Subcutaneous adipose tissue (tissue), 4 donors: ENCODE measurements around the gene TRIO. TPM values are rescaled to one million over a fixed set of nuclear protein-coding genes. Genes with fewer than 3 reads are reported as not detected.

ENCODE experiments used
- total RNA-seq, 4 donors: library from RNA; depleted of rRNA; stranded (reverse); fragments of >200 nt; gene quantifications; one replicate each; pipeline ENCODE4 v1.1.0, GENCODE V29; 2016
- TF ChIP-seq, protein P1 (sequence below): fragments of 450-650 bp; IDR thresholded peaks from one replicate; pipeline ENCODE4 v1.5.1; 2016; ENCODE audit warnings: low read depth, mild to moderate bottlenecking, control low read depth, antibody characterized with exemption, moderate library complexity

The TRIO gene
- total RNA-seq, 4 donors from 2014 or later = 193 to 238 (median 212) TPM

GRCh38 chr5:14526493-14526892 lies 383.4 kb downstream of the TRIO start:
- TF ChIP-seq, protein P1, sequence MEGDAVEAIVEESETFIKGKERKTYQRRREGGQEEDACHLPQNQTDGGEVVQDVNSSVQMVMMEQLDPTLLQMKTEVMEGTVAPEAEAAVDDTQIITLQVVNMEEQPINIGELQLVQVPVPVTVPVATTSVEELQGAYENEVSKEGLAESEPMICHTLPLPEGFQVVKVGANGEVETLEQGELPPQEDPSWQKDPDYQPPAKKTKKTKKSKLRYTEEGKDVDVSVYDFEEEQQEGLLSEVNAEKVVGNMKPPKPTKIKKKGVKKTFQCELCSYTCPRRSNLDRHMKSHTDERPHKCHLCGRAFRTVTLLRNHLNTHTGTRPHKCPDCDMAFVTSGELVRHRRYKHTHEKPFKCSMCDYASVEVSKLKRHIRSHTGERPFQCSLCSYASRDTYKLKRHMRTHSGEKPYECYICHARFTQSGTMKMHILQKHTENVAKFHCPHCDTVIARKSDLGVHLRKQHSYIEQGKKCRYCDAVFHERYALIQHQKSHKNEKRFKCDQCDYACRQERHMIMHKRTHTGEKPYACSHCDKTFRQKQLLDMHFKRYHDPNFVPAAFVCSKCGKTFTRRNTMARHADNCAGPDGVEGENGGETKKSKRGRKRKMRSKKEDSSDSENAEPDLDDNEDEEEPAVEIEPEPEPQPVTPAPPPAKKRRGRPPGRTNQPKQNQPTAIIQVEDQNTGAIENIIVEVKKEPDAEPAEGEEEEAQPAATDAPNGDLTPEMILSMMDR = no peak

DNA sequence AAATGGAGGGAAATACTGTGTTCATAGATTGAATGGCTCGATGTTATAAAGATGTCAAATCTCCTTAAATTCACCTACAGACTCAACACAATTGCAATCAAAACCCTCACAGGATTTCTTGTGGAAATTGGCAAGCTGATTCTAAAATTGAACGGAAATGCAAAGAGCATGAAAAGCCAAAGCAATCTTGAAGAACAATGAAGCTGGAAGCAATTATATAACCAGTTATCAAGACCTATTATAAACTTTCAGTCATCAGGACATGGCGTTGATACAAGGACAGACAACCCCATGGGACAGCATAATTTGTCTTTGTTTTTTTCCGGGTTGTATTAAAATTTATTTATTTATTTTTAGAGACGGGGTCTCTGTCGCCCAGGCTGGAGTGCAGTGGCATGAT lies 385.0 kb downstream of the TRIO start:
- TF ChIP-seq, protein P1 = no peak

- TF ChIP-seq, protein P1 = no peak
These were observed 385.8 kb downstream of the TRIO start for GRCh38 chr5:14528926-14529325.

- TF ChIP-seq, protein P1 = no peak
These were observed 388.5 kb downstream of the TRIO start for GRCh38 chr5:14531668-14532067.

- TF ChIP-seq, protein P1 = no peak
These were observed 389.0 kb downstream of the TRIO start for GRCh38 chr5:14532180-14532579.

- TF ChIP-seq, protein P1 = no peak
These were observed 391.6 kb downstream of the TRIO start for GRCh38 chr5:14534773-14535172.

GRCh38 chr5:14545308-14545707 lies 402.2 kb downstream of the TRIO start:
- TF ChIP-seq, protein P1 = no peak
